Mammary epithelial cell (primary cell): ENCODE data around the gene CD99L2.

Experiments
- EZH2 ChIP-seq: IDR thresholded peaks from 2 replicates; pipeline ENCODE4 v1.6.1; 2012; ENCODE audit warnings: low read length, inconsistent platforms, borderline replicate concordance
- TF ChIP-seq, protein P1 (sequence below), 2 donors: IDR thresholded peaks in 1 of 2; conservative IDR thresholded peaks in 1 of 2; 2 replicates each; pipeline ENCODE4 v1.5.1; 2011 to 2012; ENCODE audit warnings: inconsistent platforms in 2 of 2, low read length in 2 of 2, mild to moderate bottlenecking in 2 of 2, control low read depth in 1 of 2, low read depth in 1 of 2; ENCODE audit not compliant: insufficient read depth in 1 of 2; ENCODE audit errors: extremely low read depth in 1 of 2

DNA sequence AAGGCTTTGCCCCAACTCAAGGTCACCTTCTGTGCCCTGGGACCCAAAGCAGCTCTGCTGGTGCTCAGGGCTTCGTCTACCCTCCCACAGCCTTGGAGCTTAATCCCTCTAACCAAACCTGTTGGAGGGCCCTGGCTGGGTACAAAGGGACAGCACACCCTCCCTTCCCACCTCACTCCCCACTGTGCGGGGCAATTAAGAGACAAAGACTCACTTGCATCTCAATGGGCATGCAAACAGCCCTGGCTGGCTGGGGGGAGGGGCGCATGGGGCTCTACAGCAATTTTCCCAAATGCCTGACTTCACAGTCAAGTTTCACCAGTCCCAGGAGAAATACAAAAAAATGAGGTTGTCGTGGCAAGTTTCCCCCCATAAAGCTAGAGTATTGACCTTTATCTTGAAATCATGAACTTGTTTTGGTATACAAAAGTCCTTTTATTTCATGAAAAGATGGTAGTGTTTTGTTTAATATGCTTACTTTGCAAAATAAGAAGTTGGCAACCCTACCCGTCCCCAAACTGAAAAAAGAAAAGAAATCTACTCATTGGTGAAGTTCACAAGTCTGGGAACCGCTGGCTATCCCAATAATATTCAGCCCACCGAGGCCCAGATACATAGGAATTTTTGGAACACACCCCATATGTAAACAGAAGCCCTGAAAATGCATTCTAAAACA, 4.1 kb upstream of the CD99L2 start:
- TF ChIP-seq, protein P1, sequence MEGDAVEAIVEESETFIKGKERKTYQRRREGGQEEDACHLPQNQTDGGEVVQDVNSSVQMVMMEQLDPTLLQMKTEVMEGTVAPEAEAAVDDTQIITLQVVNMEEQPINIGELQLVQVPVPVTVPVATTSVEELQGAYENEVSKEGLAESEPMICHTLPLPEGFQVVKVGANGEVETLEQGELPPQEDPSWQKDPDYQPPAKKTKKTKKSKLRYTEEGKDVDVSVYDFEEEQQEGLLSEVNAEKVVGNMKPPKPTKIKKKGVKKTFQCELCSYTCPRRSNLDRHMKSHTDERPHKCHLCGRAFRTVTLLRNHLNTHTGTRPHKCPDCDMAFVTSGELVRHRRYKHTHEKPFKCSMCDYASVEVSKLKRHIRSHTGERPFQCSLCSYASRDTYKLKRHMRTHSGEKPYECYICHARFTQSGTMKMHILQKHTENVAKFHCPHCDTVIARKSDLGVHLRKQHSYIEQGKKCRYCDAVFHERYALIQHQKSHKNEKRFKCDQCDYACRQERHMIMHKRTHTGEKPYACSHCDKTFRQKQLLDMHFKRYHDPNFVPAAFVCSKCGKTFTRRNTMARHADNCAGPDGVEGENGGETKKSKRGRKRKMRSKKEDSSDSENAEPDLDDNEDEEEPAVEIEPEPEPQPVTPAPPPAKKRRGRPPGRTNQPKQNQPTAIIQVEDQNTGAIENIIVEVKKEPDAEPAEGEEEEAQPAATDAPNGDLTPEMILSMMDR (conservative IDR thresholded peaks at IDR 0.05 in 1 of 2, IDR thresholded peaks at IDR 0.05 in 1 of 2; ENCODE audit: extremely low read depth in 1 of 2, insufficient read depth in 1 of 2, low read depth in 1 of 2, low read length in 2 of 2), result no peak
- TF ChIP-seq EZH2, result no peak
